22Rv1 (cell line): Measurements from ENCODE around the gene DUOX2.

Source experiments
- CTCF ChIP-seq: fragments of 450-650 bp; IDR thresholded peaks from 2 replicates; pipeline ENCODE4 v1.5.1; 2017; ENCODE audit warnings: mild to moderate bottlenecking
- ZFX ChIP-seq: fragments of 450-650 bp; IDR thresholded peaks from 2 replicates; pipeline ENCODE4 v1.6.1; 2017; ENCODE audit warnings: antibody characterized with exemption, borderline replicate concordance

- TF ChIP-seq CTCF (no peak), ZFX (no peak)
Measured at GRCh38 chr15:45112143-45112590, 1.8 kb downstream of the DUOX2 start.
